GM06990 (cell line): ENCODE measurements around the gene ZNF574.
A peak's percentile ranks its signal among the peaks of the same experiment; 100 is the strongest.

Source experiments
- DNase-seq: peaks from one replicate; pipeline ENCODE4 v3.0.0-alpha.2; 2011; ENCODE audit not compliant: insufficient read length; ENCODE audit errors: extremely low read depth
- H3K27me3 ChIP-seq: replicated peaks from 2 replicates; pipeline ENCODE4 v1.6.0; 2011; ENCODE audit warnings: low read length; ENCODE audit not compliant: control insufficient read depth, insufficient read depth
- H3K36me3 ChIP-seq: 2 replicates; pipeline ENCODE4 v1.5.1; 2011; ENCODE audit warnings: low read length; ENCODE audit not compliant: control insufficient read depth, insufficient read depth
- H3K4me3 ChIP-seq: replicated peaks from 2 replicates; pipeline ENCODE4 v1.5.1; 2011; ENCODE audit warnings: low read depth, mild to moderate bottlenecking, control low read depth, low read length
- CTCF ChIP-seq: IDR thresholded peaks from 2 replicates; pipeline ENCODE4 v1.5.1; 2011; ENCODE audit warnings: low read length, control low read depth, mild to moderate bottlenecking, inconsistent platforms; ENCODE audit not compliant: insufficient read depth, poor library complexity, severe bottlenecking

The ZNF574 gene

GRCh38 chr19:42086770-42087550 lies 11.0 kb downstream of the ZNF574 start:
- DNase-seq, result no peak
- Histone ChIP-seq H3K36me3 (peaks cover 6% of the 10 kb centered on the region), H3K4me3 (no peak overlapping the region), H3K27me3 (no peaks in the 10 kb centered on the region)
- no peak for TF ChIP-seq CTCF

GRCh38 chr19:42088471-42089190 lies 12.7 kb downstream of the ZNF574 start:
- H3K27me3 ChIP-seq, result no peaks in the 10 kb centered on the region
- no peak for TF ChIP-seq CTCF

DNA sequence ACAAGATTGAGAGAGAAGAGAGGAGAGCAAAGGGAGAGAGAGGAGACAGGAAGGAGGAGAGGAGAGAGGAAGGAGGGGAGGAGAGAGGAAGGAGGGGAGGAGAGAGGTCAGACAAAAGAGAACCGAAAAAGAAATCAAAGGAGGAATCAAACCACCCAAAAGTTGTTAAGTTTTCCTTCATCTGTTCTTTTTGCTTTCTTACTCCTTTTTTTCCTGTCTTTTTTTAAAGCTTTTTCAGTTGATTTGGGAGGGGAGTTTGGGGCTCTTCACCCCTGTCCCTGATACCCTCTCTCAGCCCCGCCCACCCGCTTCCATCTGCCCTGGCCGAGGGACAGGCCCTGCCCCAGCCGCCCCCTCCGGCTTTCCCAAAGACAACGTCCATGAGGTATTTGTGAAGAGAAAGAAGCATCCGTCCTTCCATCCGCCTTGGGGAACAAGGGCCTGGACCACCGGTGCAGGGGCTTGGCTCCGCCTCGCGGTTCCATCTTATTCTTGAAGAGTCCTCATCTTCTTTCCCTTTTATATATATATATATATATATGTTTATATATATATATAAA lies 13.3 kb downstream of the ZNF574 start:
- H3K36me3 ChIP-seq, result peaks cover 15% of the 10 kb centered on the region
- no peak overlapping the region; the same call in none of the 2 replicates for H3K4me3 ChIP-seq
- no peaks in the 10 kb centered on the region for H3K27me3 ChIP-seq
- no peak for TF ChIP-seq CTCF
- DNase-seq, result no peak

More at GRCh38 chr19:42088471-42089190, 12.7 kb downstream of the ZNF574 start:
- peaks cover 10% of the 10 kb centered on the region for H3K36me3 ChIP-seq
- DNase-seq, result no peak
- H3K4me3 ChIP-seq, result peak overlapping the region; percentile 23; the same call in 1 of the 2 replicates

DNA sequence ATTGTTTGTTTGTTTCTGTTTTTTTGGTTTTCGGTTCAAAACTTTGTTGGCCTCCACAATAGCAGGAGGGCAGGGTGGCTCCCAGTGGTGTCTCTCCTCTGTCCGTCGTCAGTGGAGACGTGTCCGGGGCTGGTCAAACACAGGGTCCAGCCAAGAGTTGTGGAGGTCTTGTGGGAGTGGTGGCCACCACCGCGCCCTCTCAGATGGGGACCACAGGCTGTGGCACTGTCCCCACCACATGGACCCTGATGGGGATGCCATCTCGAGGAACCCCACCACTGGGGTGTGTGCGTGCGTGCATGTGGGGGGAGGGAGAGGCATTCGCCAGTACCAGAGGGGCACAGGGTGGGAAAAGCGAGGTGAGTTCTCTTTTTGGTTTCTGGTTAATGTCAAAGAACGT lies 13.8 kb downstream of the ZNF574 start:
- Histone ChIP-seq H3K27me3 (no peaks in the 10 kb centered on the region), H3K4me3 (no peak overlapping the region), H3K36me3 (peaks cover 20% of the 10 kb centered on the region)
- TF ChIP-seq CTCF, result no peak
- no peak for DNase-seq

GRCh38 chr19:42090672-42091071 lies 14.7 kb downstream of the ZNF574 start:
- Histone ChIP-seq H3K27me3 (no peaks in the 10 kb centered on the region), H3K36me3 (peaks cover 28% of the 10 kb centered on the region), H3K4me3 (no peak overlapping the region)
- TF ChIP-seq CTCF, result no peak
- no peak for DNase-seq
